ENCODE results near the gene PKNOX2. TPM values are rescaled to one million over a fixed set of nuclear protein-coding genes. Genes with fewer than 3 reads are reported as not detected.

The PKNOX2 gene
- total and polyA plus RNA-seq, 9 of the 15 experiments (the other 6 are each of a cell fraction or from before 2014, with no cell fraction given) = not detected

DNA sequence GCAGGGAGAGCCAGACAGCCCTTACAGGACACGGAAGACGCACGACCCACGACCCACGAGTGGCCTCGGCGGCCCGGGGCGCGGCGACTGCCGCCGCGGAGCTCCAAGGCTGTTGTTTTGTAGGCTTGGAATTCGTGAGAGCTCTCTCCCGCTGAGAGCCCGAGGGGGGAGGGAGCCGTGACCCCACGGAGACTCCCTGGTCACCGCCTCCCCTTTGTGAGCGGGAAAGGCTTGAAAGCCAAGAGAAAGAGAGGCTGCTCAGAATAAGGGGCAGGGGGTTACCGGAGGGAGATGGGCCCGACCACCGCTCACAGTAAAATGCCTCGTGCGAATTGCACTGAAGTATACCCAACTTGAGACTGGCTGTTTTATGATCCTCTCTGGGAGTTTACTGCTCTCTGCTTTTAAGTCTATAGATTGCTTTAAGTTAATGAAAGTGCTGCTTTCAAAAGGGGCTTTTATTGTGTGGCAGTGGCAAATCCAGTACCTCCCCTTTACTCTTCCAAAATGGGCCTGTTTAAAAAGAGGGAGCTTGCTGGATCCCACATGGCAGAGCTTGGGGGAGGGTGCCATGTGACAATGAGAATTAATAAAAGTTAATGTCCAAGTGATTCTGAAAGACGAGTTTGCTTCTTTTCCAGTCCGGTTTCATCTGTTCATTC is 2.9 kb downstream of the PKNOX2 start:
- DNase-seq (ENCODE audit: extremely low read depth in 1 of 4, low spot score in 3 of 4) (no peak), FAIRE-seq (no peak), ATAC-seq (no peak)
- H3K27me3 ChIP-seq (ENCODE audit: control insufficient read depth in 2 of 2, insufficient read depth in 2 of 2, low read length in 2 of 2) = peaks cover 31 to 61% of the 10 kb centered on the region in 2 experiments
- CTCF ChIA-PET (ENCODE audit: low intra/inter-chr PET ratio) = no interaction called here
- POLR2A ChIA-PET = no interaction called here
- no peak overlapping the region for H3K4me3 ChIP-seq
- TF ChIP-seq, protein P1, sequence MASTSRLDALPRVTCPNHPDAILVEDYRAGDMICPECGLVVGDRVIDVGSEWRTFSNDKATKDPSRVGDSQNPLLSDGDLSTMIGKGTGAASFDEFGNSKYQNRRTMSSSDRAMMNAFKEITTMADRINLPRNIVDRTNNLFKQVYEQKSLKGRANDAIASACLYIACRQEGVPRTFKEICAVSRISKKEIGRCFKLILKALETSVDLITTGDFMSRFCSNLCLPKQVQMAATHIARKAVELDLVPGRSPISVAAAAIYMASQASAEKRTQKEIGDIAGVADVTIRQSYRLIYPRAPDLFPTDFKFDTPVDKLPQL (IDR thresholded peaks at IDR 0.05; ENCODE audit: extremely low read depth, insufficient read length) = no peak
- TF ChIP-seq, protein P2, sequence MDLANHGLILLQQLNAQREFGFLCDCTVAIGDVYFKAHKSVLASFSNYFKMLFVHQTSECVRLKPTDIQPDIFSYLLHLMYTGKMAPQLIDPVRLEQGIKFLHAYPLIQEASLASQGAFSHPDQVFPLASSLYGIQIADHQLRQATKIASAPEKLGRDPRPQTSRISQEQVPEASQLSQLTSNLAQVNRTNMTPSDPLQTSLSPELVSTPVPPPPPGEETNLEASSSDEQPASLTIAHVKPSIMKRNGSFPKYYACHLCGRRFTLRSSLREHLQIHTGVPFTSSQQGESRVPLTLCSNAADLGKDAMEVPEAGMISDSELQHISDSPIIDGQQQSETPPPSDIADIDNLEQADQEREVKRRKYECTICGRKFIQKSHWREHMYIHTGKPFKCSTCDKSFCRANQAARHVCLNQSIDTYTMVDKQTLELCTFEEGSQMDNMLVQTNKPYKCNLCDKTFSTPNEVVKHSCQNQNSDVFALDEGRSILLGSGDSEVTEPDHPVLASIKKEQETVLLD (IDR thresholded peaks at IDR 0.05) = no peak
- TF ChIP-seq SAFB (IDR thresholded peaks at IDR 0.05; ENCODE audit: borderline replicate concordance, low read depth, low read length) (no peak), BHLHE40 (IDR thresholded peaks at IDR 0.05; ENCODE audit: low read length) (no peak), CBX3 (IDR thresholded peaks at IDR 0.05; ENCODE audit: borderline replicate concordance in 1 of 2, low read length in 2 of 2) (no peak), KDM5B (IDR thresholded peaks at IDR 0.05; ENCODE audit: insufficient replicate concordance, low read depth, low read length) (no peak), XRCC5 (IDR thresholded peaks at IDR 0.05; ENCODE audit: low read depth, low read length) (no peak), PHF8 (IDR thresholded peaks at IDR 0.05; ENCODE audit: borderline replicate concordance, low read length) (no peak), ZNF436 (CRISPR knock-in tag; IDR thresholded peaks at IDR 0.05) (no peak), ZNF57 (CRISPR knock-in tag; IDR thresholded peaks at IDR 0.05) (no peak), NCOA6 (IDR thresholded peaks at IDR 0.05) (no peak), CREBBP (IDR thresholded peaks at IDR 0.05; ENCODE audit: low read depth, low read length) (no peak), RBM39 (optimal IDR thresholded peaks at IDR 0.05; ENCODE audit: low read depth, low read length) (no peak)
- TF ChIP-seq, protein P3, sequence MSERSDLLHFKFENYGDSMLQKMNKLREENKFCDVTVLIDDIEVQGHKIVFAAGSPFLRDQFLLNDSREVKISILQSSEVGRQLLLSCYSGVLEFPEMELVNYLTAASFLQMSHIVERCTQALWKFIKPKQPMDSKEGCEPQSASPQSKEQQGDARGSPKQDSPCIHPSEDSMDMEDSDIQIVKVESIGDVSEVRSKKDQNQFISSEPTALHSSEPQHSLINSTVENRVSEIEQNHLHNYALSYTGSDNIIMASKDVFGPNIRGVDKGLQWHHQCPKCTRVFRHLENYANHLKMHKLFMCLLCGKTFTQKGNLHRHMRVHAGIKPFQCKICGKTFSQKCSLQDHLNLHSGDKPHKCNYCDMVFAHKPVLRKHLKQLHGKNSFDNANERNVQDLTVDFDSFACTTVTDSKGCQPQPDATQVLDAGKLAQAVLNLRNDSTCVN (CRISPR knock-in tag; IDR thresholded peaks at IDR 0.05) = no peak
- WGBS (ENCODE audit: insufficient coverage, low coverage, missing lambda C conversion rate) = 22% methylated on average over 16 of the region's 28 CpGs
- intact Hi-C loops (cut with micrococcal nuclease) = loop anchor here (10.0 kb wide), 1 partner anchor 177 kb away; no protein-coding TSS in a partner anchor
- peaks cover 2 to 11% of the 10 kb centered on the region in 2 experiments; a peak in 3 of 5 replicates for H3K4me1 ChIP-seq (replicated peaks in 1 of 2; ENCODE audit: control insufficient read depth in 2 of 2, insufficient read depth in 2 of 2, low read length in 2 of 2)
- no peak overlapping the region for H3K27ac ChIP-seq (ENCODE audit: extremely low read depth, low read depth, low read length)
- H2AFZ ChIP-seq (ENCODE audit: low read depth, low read length) = no peak overlapping the region
- no peaks in the 10 kb centered on the region for H3K79me2 ChIP-seq (ENCODE audit: control insufficient read depth, insufficient read depth, low read length)
- no peak overlapping the region for H3K4me2 ChIP-seq (ENCODE audit: insufficient read depth, low read length)
- no peaks in the 10 kb centered on the region for H4K20me1 ChIP-seq (replicated peaks; ENCODE audit: control insufficient read depth, insufficient read depth, low read length)
- no peak overlapping the region for H3K9ac ChIP-seq (ENCODE audit: insufficient read depth in 1 of 2, low read depth in 2 of 2, low read length in 2 of 2)
- H3K36me3 ChIP-seq (ENCODE audit: control insufficient read depth, insufficient read depth, low read length) = no peaks in the 10 kb centered on the region
- no peaks in the 10 kb centered on the region for H3K9me3 ChIP-seq (replicated peaks; ENCODE audit: control insufficient read depth, insufficient read depth, low read depth, low read length)
- no TSS peak for BruUV-seq (replicated peaks)
- no peaks in the 10 kb centered on the region for H3K9me1 ChIP-seq (ENCODE audit: control insufficient read depth, insufficient read depth, low read length)
- in situ Hi-C loops (cut with MboI) = no loop called here
